Retinal pigment epithelial cell (primary cell): Measurements from ENCODE around the gene ZNF84.
A peak's percentile ranks its signal among the peaks of the same experiment; 100 is the strongest.

ENCODE experiments used
- DNase-seq: peaks from one replicate; pipeline ENCODE4 v3.0.0-alpha.2; 2010; ENCODE audit warnings: low read depth
- H3K4me3 ChIP-seq: 2 replicates; pipeline ENCODE4 v1.5.1; 2011; ENCODE audit warnings: mild to moderate bottlenecking, low read length, control low read depth, moderate library complexity
- TF ChIP-seq, protein P1 (sequence below): conservative IDR thresholded peaks from 2 replicates; pipeline ENCODE4 v1.5.1; 2011; ENCODE audit warnings: low read depth, low read length, control low read depth, inconsistent platforms

ZNF84 gene

DNA sequence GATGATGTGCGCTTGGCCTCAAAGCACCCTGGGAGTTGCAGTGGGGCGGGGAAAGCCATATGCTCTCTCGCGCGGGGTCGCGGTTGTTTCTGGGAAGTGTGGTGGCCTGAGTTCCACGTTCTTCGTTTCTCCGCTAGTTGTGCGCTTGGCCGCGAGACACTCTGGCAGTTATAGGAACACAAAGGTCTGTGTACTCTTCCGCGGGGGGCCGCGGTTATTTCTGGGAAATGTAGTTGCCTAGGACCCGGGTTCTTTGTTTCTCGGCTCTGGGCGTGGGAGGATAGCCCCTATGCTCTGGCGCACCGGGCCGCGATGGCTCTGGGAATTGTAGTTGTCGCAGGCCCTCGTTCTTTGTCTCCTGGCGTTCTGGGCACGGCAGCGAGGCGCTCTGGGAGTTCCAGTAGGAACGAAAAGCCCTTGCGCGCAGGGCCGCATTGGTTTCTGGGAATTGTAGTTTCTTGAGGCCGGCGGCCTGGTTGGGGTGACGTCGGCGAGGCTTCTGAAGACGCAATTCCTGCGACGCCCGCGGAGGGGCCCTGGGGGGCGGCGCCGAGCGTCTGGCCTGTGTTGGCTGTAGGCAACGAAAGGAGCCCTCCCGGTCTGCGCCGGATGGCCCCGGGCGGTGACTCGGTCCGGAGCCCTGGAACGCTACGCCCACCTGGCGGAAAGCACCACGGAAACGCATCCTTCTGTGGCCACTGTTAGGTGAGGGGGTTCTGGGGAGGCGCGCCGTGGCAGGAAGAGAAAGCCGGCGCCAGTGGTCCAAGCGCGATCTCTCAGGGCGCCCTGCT lies 43.3 kb downstream of the ZNF84 start, which contains the start of gene ZNF140:
Gene ZNF140, plus strand, starts transcription at position 556 of the 791 bp plus-strand sequence. CDS start 398 bp downstream, outside the sequence.
- peak within 1 kb of the TSS; percentile 87 for H3K4me3 ChIP-seq
- DNase-seq, result peak; percentile 94
- TF ChIP-seq, protein P1, sequence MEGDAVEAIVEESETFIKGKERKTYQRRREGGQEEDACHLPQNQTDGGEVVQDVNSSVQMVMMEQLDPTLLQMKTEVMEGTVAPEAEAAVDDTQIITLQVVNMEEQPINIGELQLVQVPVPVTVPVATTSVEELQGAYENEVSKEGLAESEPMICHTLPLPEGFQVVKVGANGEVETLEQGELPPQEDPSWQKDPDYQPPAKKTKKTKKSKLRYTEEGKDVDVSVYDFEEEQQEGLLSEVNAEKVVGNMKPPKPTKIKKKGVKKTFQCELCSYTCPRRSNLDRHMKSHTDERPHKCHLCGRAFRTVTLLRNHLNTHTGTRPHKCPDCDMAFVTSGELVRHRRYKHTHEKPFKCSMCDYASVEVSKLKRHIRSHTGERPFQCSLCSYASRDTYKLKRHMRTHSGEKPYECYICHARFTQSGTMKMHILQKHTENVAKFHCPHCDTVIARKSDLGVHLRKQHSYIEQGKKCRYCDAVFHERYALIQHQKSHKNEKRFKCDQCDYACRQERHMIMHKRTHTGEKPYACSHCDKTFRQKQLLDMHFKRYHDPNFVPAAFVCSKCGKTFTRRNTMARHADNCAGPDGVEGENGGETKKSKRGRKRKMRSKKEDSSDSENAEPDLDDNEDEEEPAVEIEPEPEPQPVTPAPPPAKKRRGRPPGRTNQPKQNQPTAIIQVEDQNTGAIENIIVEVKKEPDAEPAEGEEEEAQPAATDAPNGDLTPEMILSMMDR, result peak; percentile 13

DNA sequence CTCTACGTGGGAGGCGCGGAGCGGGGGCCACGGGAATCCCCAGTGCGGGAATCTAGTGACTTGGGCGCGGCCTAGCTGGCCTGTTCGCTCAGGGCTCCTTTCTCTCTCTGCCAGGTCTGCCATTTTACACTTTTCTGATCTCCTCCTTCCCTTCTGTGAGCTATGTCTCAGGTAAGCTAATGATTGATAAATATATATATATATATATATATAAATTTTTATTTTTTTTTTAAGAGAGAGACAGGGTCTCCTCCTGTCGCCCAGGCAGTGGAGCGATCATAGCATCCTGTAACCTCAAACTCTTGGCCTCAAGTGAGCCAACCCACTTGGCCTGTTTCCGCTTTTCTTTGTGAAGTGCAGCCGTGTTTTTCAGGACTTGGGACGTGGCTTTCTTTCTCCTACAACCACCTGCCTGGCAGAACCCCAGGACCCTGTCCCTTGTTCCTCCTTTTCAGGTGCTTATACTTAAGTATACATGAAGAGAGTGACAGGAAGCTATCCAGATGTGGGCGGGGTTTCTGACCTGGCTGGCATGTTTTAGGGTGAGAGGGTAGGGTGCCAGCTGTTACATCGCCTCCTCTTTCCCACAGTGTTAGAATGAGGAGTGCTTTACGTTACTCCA lies 44.0 kb downstream of the ZNF84 start:
- TF ChIP-seq, protein P1, result no peak
- DNase-seq, result no peak
- peak overlapping the region; percentile 87 for H3K4me3 ChIP-seq

DNA sequence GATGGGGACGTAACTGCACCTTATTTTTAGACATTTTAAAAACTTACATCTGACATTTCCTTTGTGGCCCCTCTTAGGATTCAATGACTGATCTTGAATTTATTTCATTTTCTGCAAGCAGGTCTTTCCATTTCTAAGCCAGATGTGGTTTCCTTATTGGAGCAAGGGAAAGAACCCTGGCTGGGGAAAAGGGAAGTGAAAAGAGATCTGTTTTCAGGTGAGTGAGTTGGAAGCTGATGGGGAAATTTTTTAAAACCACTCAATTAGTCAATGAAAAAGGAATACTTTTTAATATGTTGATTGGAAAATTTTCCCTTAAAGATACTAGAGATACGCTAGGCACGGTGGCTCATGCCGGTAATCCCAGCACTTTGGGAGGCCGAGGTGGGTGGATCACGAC lies 46.0 kb downstream of the ZNF84 start:
- TF ChIP-seq, protein P1, result no peak
- no peak overlapping the region for H3K4me3 ChIP-seq
- no peak for DNase-seq

DNA sequence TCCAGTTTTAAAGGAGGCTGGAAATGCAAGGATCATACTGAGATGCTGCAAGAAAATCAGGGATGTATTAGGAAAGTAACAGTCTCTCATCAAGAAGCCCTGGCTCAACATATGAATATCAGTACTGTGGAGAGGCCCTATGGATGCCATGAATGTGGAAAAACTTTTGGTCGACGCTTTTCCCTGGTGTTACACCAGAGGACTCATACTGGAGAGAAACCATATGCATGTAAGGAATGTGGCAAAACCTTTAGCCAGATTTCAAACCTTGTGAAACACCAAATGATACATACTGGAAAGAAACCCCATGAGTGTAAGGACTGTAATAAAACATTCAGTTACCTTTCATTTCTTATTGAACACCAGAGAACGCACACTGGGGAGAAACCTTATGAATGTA lies 68.3 kb downstream of the ZNF84 start:
- no peak for DNase-seq
- TF ChIP-seq, protein P1, result no peak
- no peak overlapping the region for H3K4me3 ChIP-seq

DNA sequence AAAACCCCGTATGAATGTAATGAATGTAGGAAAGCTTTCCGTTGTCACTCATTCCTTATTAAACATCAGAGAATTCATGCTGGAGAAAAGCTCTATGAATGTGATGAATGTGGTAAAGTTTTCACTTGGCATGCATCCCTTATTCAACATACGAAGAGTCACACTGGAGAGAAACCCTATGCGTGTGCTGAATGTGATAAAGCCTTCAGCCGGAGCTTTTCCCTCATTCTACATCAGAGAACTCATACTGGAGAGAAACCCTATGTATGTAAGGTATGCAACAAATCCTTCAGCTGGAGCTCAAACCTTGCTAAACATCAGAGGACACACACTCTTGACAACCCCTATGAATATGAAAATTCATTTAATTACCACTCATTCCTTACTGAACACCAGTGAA lies 68.9 kb downstream of the ZNF84 start:
- no peak overlapping the region for H3K4me3 ChIP-seq
- DNase-seq, result no peak
- TF ChIP-seq, protein P1, result no peak

DNA sequence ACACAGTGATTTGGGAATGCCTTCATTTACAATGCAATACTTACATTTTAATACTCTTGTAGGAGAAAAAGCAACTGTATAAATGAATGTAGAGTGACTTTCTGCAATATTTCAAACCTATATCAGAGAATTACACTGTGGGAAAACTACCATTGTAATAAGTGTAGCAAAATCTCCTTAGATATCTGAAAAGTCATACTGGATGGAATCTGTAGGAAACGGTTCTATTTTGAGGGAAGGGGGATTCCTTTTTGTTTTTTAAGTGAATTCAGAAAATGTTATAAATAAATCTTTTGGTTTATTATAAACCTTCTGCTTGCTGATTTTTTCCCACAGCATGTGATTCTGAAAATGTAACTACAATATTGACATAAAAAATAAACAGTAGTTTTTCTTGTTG lies 69.8 kb downstream of the ZNF84 start:
- no peak overlapping the region for H3K4me3 ChIP-seq
- no peak for DNase-seq
- TF ChIP-seq, protein P1, result no peak

DNA sequence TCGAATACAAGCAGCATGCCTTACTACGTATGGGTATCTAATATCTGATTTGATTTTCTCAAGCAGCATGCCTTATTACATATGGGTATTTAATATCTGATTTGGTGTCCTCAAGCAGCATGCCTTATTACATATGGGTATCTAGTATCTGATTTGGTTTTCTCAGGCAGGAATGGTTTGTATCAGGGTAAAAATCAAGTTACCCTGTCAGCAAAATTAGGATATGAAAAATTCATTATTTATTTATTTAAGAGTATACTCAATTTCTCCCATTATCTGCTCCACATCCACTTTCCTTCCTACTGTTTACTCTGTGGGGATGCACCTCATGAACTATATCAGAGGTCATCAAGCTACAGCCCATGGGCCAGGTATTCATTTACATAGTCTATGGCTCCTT lies 70.8 kb downstream of the ZNF84 start:
- TF ChIP-seq, protein P1, result no peak
- DNase-seq, result no peak
- H3K4me3 ChIP-seq, result no peak overlapping the region
